Gastrocnemius medialis (tissue), 4 donors: ENCODE results near the gene KCNQ5. TPM values are rescaled to one million over a fixed set of nuclear protein-coding genes. Genes with fewer than 3 reads are reported as not detected.

Experiments used
- ATAC-seq, 2 donors: fragments of 150-250 bp; one replicate each; pipeline ENCODE4 v1.9.1; 2016
- DNase-seq, 2 donors: peaks; one replicate each; pipeline ENCODE4 v3.0.0-alpha.2; 2019
- H3K27ac ChIP-seq, 4 donors: fragments of 200-600 bp; sonication (generic); 1 replicate in 1 of 4; 2 replicates in 3 of 4; pipeline ENCODE4 v1.5.1; 2016 to 2018; ENCODE audit warnings: mild to moderate bottlenecking in 2 of 4, moderate library complexity in 1 of 4
- H3K27me3 ChIP-seq, 3 donors: fragments of 200-600 bp; sonication (generic) in 2 of 3; 1 replicate in 1 of 3; 2 replicates in 2 of 3; pipeline versions ENCODE4 v1.5.1 to v1.6.0; 2016 to 2019; ENCODE audit warnings: mild to moderate bottlenecking in 1 of 3, moderate library complexity in 1 of 3
- H3K36me3 ChIP-seq, 2 donors: fragments of 200-600 bp; sonication (generic) in 1 of 2; one replicate each; pipeline ENCODE4 v1.5.1; 2017 to 2018
- H3K4me1 ChIP-seq, 2 donors: fragments of 200-600 bp; sonication (generic) in 1 of 2; one replicate each; pipeline ENCODE4 v1.5.1; 2016 to 2017; ENCODE audit warnings: mild to moderate bottlenecking in 2 of 2
- H3K4me3 ChIP-seq, 4 donors: fragments of 200-600 bp; sonication (generic) in 3 of 4; 1 replicate in 1 of 4; 2 replicates in 3 of 4; pipeline ENCODE4 v1.5.1; 2016 to 2019; ENCODE audit warnings: mild to moderate bottlenecking in 2 of 4
- H3K9me3 ChIP-seq, 3 donors: fragments of 200-600 bp; sonication (generic) in 2 of 3; 1 replicate in 1 of 3; 2 replicates in 2 of 3; pipeline ENCODE4 v1.5.1; 2016 to 2019
- CTCF ChIP-seq, 5 experiments: fragments of 450-650 bp in 3 of 5; fragments of 200-600 bp in 2 of 5; sonication (generic) in 2 of 5; IDR thresholded peaks in 4 of 5; conservative IDR thresholded peaks in 1 of 5; 1 replicate in 4 of 5; 2 replicates in 1 of 5; pipeline ENCODE4 v1.5.1; 2016 to 2019; ENCODE audit warnings: antibody characterized with exemption in 5 of 5, mild to moderate bottlenecking in 3 of 5, moderate library complexity in 3 of 5
- POLR2A ChIP-seq, 2 donors: fragments of 450-650 bp; IDR thresholded peaks; one replicate each; pipeline ENCODE4 v1.6.1; 2017; ENCODE audit warnings: antibody characterized with exemption in 2 of 2, mild to moderate bottlenecking in 2 of 2, moderate library complexity in 2 of 2
- in situ Hi-C, 4 donors: fragments of 200-750 bp; cut with MboI; loops; one replicate each; pipeline versions ENCODE4 v1.15.0 to v1.8.0; 2017; ENCODE audit warnings: low sequenced_read_pairs in 4 of 4
- intact Hi-C: fragments of 100-400 bp; cut with DNase I; formaldehyde crosslinking; loops from one replicate; pipeline ENCODE4 v1.15.1; 2023; ENCODE audit warnings: low total_unique reads
- total RNA-seq, 4 donors: library from RNA; depleted of rRNA; stranded (reverse); fragments of >200 nt; gene quantifications; one replicate each; pipeline versions ENCODE4 v1.1.0 to v1.2.3, GENCODE V29; 2016

The KCNQ5 gene
- total RNA-seq, 4 donors from 2014 or later = 5.3 to 19.3 (median 15.1) TPM

DNA sequence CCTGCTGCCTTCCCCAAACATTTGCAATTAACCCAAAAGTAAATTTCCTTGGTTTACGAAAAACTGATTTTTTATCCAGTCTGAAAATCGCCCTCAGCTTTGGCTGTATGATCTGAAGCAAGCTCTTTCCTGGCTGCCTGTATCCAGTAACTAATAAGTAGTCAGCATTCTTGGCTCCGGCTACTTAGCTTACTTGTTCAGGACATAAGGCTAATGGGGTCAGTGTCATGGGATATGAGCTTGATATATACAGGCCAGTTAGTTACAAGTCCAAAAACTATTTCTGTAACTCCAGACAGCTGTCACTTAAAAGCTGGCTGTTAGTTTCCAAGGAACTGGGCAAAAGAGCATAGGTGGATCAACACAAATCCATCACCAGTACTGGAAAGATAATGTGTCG is 547.2 kb downstream of the KCNQ5 start:
- ATAC-seq = peak; percentile 97 to 100
- Histone ChIP-seq H3K4me1 (peaks cover 14 to 28% of the 10 kb centered on the region in 2 donors), H3K36me3 (no peaks in the 10 kb centered on the region), H3K4me3 (peak overlapping the region in 1 of 4 donors; percentile 3), H3K27ac (peak overlapping the region; percentile 70 to 78 (median 73)), H3K27me3 (no peaks in the 10 kb centered on the region), H3K9me3 (no peaks in the 10 kb centered on the region)
- DNase-seq = peak; percentile 43 to 52
- intact Hi-C loops (loop anchor here (10.0 kb wide), 1 partner anchor 304 kb away; no protein-coding TSS in a partner anchor), in situ Hi-C loops (no loop called here)
- TF ChIP-seq POLR2A (IDR thresholded peaks at IDR 0.05) = no peak
- TF ChIP-seq CTCF (IDR thresholded peaks at IDR 0.05 in 4 of 5, conservative IDR thresholded peaks at IDR 0.05 in 1 of 5) = no peak

- Histone ChIP-seq H3K36me3 (no peaks in the 10 kb centered on the region), H3K9me3 (no peaks in the 10 kb centered on the region), H3K4me1 (peaks cover 14 to 28% of the 10 kb centered on the region in 2 donors), H3K27me3 (no peaks in the 10 kb centered on the region), H3K4me3 (peak overlapping the region in 1 of 4 donors; percentile 3), H3K27ac (peak overlapping the region; percentile 70 to 78 (median 73))
- in situ Hi-C loops (no loop called here), intact Hi-C loops (loop anchor here (10.0 kb wide), 1 partner anchor 305 kb away; no protein-coding TSS in a partner anchor)
- DNase-seq (no peak), ATAC-seq (peak; percentile 17 to 39)
- TF ChIP-seq CTCF (IDR thresholded peaks at IDR 0.05 in 4 of 5, conservative IDR thresholded peaks at IDR 0.05 in 1 of 5) = no peak
Measured at GRCh38 chr6:73169633-73170032, 547.8 kb downstream of the KCNQ5 start.

DNA sequence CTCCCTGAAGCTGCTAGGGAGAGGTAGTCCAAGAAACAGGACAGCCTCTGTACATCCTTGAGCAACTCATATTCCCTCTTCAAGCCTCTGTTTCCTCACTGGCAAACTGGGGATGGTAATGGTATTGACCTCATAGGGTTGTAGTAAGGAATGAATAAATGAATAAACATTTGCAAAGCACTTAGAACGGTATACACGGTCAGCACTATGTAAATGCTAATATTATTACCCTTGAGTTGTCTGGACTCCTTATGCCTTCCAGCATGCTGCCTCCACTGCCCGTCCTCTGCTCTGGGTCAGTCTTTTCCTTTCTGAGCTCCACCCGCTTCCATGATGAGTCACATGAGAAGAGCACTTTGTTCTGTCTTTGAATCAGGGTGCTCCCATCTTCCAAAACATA is 552.8 kb downstream of the KCNQ5 start:
- Histone ChIP-seq H3K4me1 (peaks cover 5 to 10% of the 10 kb centered on the region in 2 donors), H3K4me3 (no peak overlapping the region), H3K27me3 (no peaks in the 10 kb centered on the region), H3K9me3 (no peaks in the 10 kb centered on the region), H3K36me3 (no peaks in the 10 kb centered on the region), H3K27ac (no peak overlapping the region)
- ATAC-seq (no peak), DNase-seq (no peak)
- in situ Hi-C loops (loop anchor here in 1 of 4 donors (5.0 kb wide), 1 partner anchor 762 kb away; no protein-coding TSS in a partner anchor), intact Hi-C loops (no loop called here)
- TF ChIP-seq CTCF (IDR thresholded peaks at IDR 0.05 in 4 of 5, conservative IDR thresholded peaks at IDR 0.05 in 1 of 5) (no peak), POLR2A (IDR thresholded peaks at IDR 0.05) (no peak)

- ATAC-seq (no peak), DNase-seq (no peak)
- TF ChIP-seq POLR2A (IDR thresholded peaks at IDR 0.05) (no peak), CTCF (IDR thresholded peaks at IDR 0.05 in 4 of 5, conservative IDR thresholded peaks at IDR 0.05 in 1 of 5) (no peak)
- Histone ChIP-seq H3K4me3 (no peak overlapping the region), H3K27ac (no peak overlapping the region), H3K36me3 (no peaks in the 10 kb centered on the region), H3K9me3 (no peaks in the 10 kb centered on the region), H3K4me1 (peaks cover 7% of the 10 kb centered on the region in 2 donors), H3K27me3 (no peaks in the 10 kb centered on the region)
- intact Hi-C loops = no loop called here
- in situ Hi-C loops = loop anchor here in 1 of 4 donors (5.0 kb wide), 1 partner anchor 764 kb away; no protein-coding TSS in a partner anchor
Measured at GRCh38 chr6:73176057-73176456, 554.2 kb downstream of the KCNQ5 start.
